Body of pancreas (tissue), 4 donors: ENCODE results near the gene UNC45B.

Experiments
- CTCF ChIP-seq, 7 experiments: fragments of 450-650 bp in 4 of 7; fragments of 200-600 bp in 3 of 7; sonication (generic) in 3 of 7; IDR thresholded peaks; one replicate each; pipeline ENCODE4 v1.5.1; 2016 to 2019; ENCODE audit warnings: antibody characterized with exemption in 7 of 7
- POLR2A ChIP-seq, 3 donors: fragments of 450-650 bp; IDR thresholded peaks; one replicate each; pipeline ENCODE4 v1.6.1; 2016; ENCODE audit warnings: antibody characterized with exemption in 3 of 3, mild to moderate bottlenecking in 2 of 3

DNA sequence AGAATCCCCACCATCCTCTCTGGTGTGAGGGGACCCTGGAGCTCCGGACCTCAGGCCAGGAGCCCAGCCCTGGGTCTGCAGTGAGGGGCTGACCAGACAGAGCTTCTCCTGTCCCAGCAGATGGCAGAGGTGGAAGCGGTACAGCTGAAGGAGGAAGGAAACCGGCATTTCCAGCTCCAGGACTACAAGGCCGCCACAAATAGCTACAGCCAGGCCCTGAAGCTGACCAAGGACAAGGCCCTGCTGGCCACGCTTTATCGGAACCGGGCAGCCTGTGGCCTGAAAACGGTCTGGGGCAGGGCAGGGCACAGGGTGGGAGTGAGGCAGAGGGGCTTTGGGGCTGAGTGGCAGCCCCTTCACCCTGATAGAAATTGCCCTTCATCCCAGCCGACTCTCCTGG lies 527 bp downstream of the UNC45B start:
- TF ChIP-seq CTCF (IDR thresholded peaks at IDR 0.05) (no peak), POLR2A (IDR thresholded peaks at IDR 0.05) (no peak)
